Progenitor cell of endocrine pancreas (in vitro differentiated cells): ENCODE data around the gene MAB21L4. TPM values are rescaled to one million over a fixed set of nuclear protein-coding genes. Genes with fewer than 3 reads are reported as not detected.
A peak's percentile ranks its signal among the peaks of the same experiment; 100 is the strongest.

Source experiments
- DNase-seq: peaks from one replicate; pipeline ENCODE4 v3.0.0; 2021; ENCODE audit warnings: low spot score; ENCODE audit not compliant: unreplicated experiment
- H3K27ac Mint-ChIP-seq: 2 replicates; pipeline ENCODE4 v1.8.0; 2021; ENCODE audit warnings: mild to moderate bottlenecking, moderate library complexity, mixed read lengths
- H3K27me3 Mint-ChIP-seq: 2 replicates; pipeline ENCODE4 v1.8.0; 2021; ENCODE audit warnings: mixed read lengths
- H3K36me3 Mint-ChIP-seq: 2 replicates; pipeline ENCODE4 v1.8.0; 2022; ENCODE audit warnings: mixed read lengths; ENCODE audit not compliant: insufficient read depth
- H3K4me1 Mint-ChIP-seq: 2 replicates; pipeline ENCODE4 v1.8.0; 2021; ENCODE audit warnings: low read depth, mixed read lengths
- H3K4me3 Mint-ChIP-seq: 2 replicates; pipeline ENCODE4 v1.8.0; 2021; ENCODE audit warnings: low read depth, mild to moderate bottlenecking, moderate library complexity, mixed read lengths
- H3K9me3 Mint-ChIP-seq: 2 replicates; pipeline ENCODE4 v1.8.0; 2021; ENCODE audit warnings: low read depth, mixed read lengths
- CTCF ChIP-seq: fragments of 200-600 bp; sonication (generic); IDR thresholded peaks from one replicate; pipeline ENCODE4 v1.5.0; 2021; ENCODE audit warnings: antibody characterized with exemption, mild to moderate bottlenecking; ENCODE audit not compliant: unreplicated experiment
- total RNA-seq: library from RNA; stranded (reverse); gene quantifications from 2 replicates; pipeline ENCODE4 v1.2.1, GENCODE V29; 2021

The MAB21L4 gene
- total RNA-seq, 1 donor from 2014 or later: 9.7 TPM

- Mint-ChIP-seq H3K36me3 (no peaks in the 10 kb centered on the region), H3K27me3 (no peaks in the 10 kb centered on the region), H3K27ac (no peak overlapping the region), H3K4me1 (peaks cover 5% of the 10 kb centered on the region), H3K4me3 (no peak overlapping the region), H3K9me3 (no peaks in the 10 kb centered on the region)
- TF ChIP-seq CTCF: no peak
- DNase-seq: no peak
Observed at GRCh38 chr2:240875228-240876034, 20.5 kb downstream of the MAB21L4 start.

- Mint-ChIP-seq H3K4me3 (no peak overlapping the region), H3K27ac (no peak overlapping the region), H3K27me3 (no peaks in the 10 kb centered on the region), H3K9me3 (no peaks in the 10 kb centered on the region), H3K36me3 (no peaks in the 10 kb centered on the region), H3K4me1 (peaks cover 5% of the 10 kb centered on the region)
- no peak for DNase-seq
- TF ChIP-seq CTCF: no peak
Observed at GRCh38 chr2:240874715-240875227, 21.2 kb downstream of the MAB21L4 start.

- Mint-ChIP-seq H3K4me1 (peaks cover 8% of the 10 kb centered on the region), H3K4me3 (no peak overlapping the region), H3K36me3 (no peaks in the 10 kb centered on the region), H3K27ac (peak overlapping the region; percentile 34), H3K27me3 (no peaks in the 10 kb centered on the region), H3K9me3 (no peaks in the 10 kb centered on the region)
- peak; percentile 47 for DNase-seq
- TF ChIP-seq CTCF: peak; percentile 22
Observed at GRCh38 chr2:240873805-240874714, 21.9 kb downstream of the MAB21L4 start.

GRCh38 chr2:240873098-240873788, 22.7 kb downstream of the MAB21L4 start:
- Mint-ChIP-seq H3K27ac (no peak overlapping the region), H3K36me3 (no peaks in the 10 kb centered on the region), H3K9me3 (no peaks in the 10 kb centered on the region), H3K4me3 (no peak overlapping the region), H3K4me1 (peaks cover 10% of the 10 kb centered on the region), H3K27me3 (no peaks in the 10 kb centered on the region)
- no peak for DNase-seq
- no peak for TF ChIP-seq CTCF
